Astrocyte (in vitro differentiated cells and primary cell): ENCODE measurements around the gene FERMT3.

ENCODE experiments used
- EZH2 ChIP-seq: IDR thresholded peaks from 2 replicates; pipeline ENCODE4 v1.6.1; 2012; ENCODE audit warnings: mild to moderate bottlenecking, low read length, inconsistent platforms; ENCODE audit not compliant: insufficient read depth
- TF ChIP-seq, protein P1 (sequence below): IDR thresholded peaks from 2 replicates; pipeline ENCODE4 v1.5.1; 2011; ENCODE audit warnings: low read depth, mild to moderate bottlenecking, inconsistent platforms, low read length, moderate library complexity; ENCODE audit not compliant: insufficient read depth

DNA sequence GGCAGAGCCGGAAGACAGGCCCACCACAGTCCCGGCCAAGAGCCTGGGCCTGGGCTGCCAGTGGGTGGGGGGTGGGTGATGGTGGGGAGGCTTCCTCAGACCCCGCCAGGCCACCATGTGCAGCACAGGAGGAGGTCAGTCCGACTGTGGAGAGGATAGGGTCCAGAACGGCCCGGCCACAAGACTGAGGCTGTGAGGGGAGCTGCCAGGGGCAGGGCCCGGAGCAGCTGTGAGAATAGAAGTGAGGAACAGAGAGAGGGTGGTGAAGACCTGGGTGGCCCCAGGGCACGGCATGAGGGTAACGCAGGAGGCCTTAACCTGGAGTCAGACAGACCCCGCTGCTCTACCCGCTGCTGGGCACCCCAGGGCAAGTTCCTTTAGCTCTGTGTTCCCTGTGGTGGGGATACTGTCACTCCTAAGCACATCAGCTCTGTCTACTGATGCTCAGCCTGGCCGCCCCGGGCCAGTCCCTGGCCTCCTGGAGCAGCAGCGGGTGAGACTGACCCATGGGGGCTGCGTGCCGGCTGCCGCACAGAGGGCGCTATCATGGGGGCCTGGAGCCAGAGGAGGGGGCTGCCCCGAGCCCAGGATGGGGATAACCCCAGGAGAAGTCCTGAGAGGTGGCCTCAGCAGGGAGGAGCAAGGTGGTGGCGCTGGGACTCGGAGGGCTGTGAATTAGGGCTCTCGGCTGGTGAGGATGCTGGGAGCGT lies 1.7 kb downstream of the FERMT3 start:
- TF ChIP-seq EZH2: no peak
- TF ChIP-seq, protein P1, sequence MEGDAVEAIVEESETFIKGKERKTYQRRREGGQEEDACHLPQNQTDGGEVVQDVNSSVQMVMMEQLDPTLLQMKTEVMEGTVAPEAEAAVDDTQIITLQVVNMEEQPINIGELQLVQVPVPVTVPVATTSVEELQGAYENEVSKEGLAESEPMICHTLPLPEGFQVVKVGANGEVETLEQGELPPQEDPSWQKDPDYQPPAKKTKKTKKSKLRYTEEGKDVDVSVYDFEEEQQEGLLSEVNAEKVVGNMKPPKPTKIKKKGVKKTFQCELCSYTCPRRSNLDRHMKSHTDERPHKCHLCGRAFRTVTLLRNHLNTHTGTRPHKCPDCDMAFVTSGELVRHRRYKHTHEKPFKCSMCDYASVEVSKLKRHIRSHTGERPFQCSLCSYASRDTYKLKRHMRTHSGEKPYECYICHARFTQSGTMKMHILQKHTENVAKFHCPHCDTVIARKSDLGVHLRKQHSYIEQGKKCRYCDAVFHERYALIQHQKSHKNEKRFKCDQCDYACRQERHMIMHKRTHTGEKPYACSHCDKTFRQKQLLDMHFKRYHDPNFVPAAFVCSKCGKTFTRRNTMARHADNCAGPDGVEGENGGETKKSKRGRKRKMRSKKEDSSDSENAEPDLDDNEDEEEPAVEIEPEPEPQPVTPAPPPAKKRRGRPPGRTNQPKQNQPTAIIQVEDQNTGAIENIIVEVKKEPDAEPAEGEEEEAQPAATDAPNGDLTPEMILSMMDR: no peak
